Large intestine (tissue), 3 donors: ENCODE data around the gene RTP5. TPM values are rescaled to one million over a fixed set of nuclear protein-coding genes. Genes with fewer than 3 reads are reported as not detected.

Experiments
- DNase-seq, 2 donors: peaks; one replicate each; pipeline versions ENCODE4 v3.0.0 to v3.0.0-alpha.2; 2013
- H3K27ac ChIP-seq: one replicate; pipeline ENCODE4 v1.5.1; 2013; ENCODE audit warnings: low read length
- H3K27me3 ChIP-seq: 2 replicates; pipeline ENCODE4 v1.6.1; 2013; ENCODE audit warnings: low read length; ENCODE audit not compliant: control insufficient read depth, insufficient read depth
- H3K36me3 ChIP-seq: 2 replicates; pipeline ENCODE4 v1.6.1; 2013; ENCODE audit warnings: low read length; ENCODE audit not compliant: control insufficient read depth, insufficient read depth
- H3K4me1 ChIP-seq: one replicate; pipeline ENCODE4 v1.6.1; 2013; ENCODE audit warnings: low read length; ENCODE audit not compliant: control insufficient read depth, insufficient read depth
- H3K4me3 ChIP-seq: one replicate; pipeline ENCODE4 v1.5.1; 2013; ENCODE audit warnings: low read length
- H3K9me3 ChIP-seq: one replicate; pipeline ENCODE4 v1.6.1; 2013; ENCODE audit warnings: mild to moderate bottlenecking, low read depth, low read length, moderate library complexity; ENCODE audit not compliant: control insufficient read depth
- WGBS: methylation state at CpG from one replicate; pipeline ENCODE4 v1.1.5; 2013; ENCODE audit warnings: low lambda C conversion rate; ENCODE audit not compliant: insufficient coverage; 5-methylcytosine and 5-hydroxymethylcytosine counted together
- polyA plus RNA-seq: library from polyadenylated mRNA; unstranded; fragments of 120-200 nt; gene quantifications from one replicate; pipeline ENCODE4 v1.2.1, GENCODE V29; 2013

RTP5 gene
- polyA plus RNA-seq, 1 donor = 0.07 TPM

- H3K27ac ChIP-seq = no peak overlapping the region
- no peak overlapping the region for H3K4me3 ChIP-seq
- H3K27me3 ChIP-seq = peaks cover 3% of the 10 kb centered on the region
- no peak for DNase-seq
- H3K4me1 ChIP-seq = no peaks in the 10 kb centered on the region
- no CpG with 5 or more reads among the region's 10 CpGs for WGBS
- H3K36me3 ChIP-seq = no peaks in the 10 kb centered on the region
- H3K9me3 ChIP-seq = no peaks in the 10 kb centered on the region
These were observed 16.4 kb upstream of the RTP5 start for GRCh38 chr2:241852981-241853631.

GRCh38 chr2:241853651-241854341, 15.7 kb upstream of the RTP5 start:
- no peak for DNase-seq
- no CpG with 5 or more reads among the region's 27 CpGs for WGBS

GRCh38 chr2:241854342-241855244, 14.9 kb upstream of the RTP5 start:
- peaks cover 3% of the 10 kb centered on the region for H3K4me1 ChIP-seq
- H3K27ac ChIP-seq = no peak overlapping the region
- no peak for DNase-seq
- peaks cover 14% of the 10 kb centered on the region for H3K27me3 ChIP-seq
- H3K4me3 ChIP-seq = no peak overlapping the region
- H3K36me3 ChIP-seq = no peaks in the 10 kb centered on the region
- H3K9me3 ChIP-seq = peaks cover 3% of the 10 kb centered on the region
- WGBS = no CpG with 5 or more reads among the region's 21 CpGs

More at GRCh38 chr2:241853651-241854341, 15.7 kb upstream of the RTP5 start:
- Histone ChIP-seq H3K4me1 (no peaks in the 10 kb centered on the region), H3K27me3 (peaks cover 8% of the 10 kb centered on the region), H3K4me3 (no peak overlapping the region), H3K36me3 (no peaks in the 10 kb centered on the region), H3K27ac (no peak overlapping the region), H3K9me3 (no peaks in the 10 kb centered on the region)

GRCh38 chr2:241855245-241855887, 14.2 kb upstream of the RTP5 start:
- no CpG with 5 or more reads among the region's 18 CpGs for WGBS
- peaks cover 3% of the 10 kb centered on the region for H3K9me3 ChIP-seq
- H3K27me3 ChIP-seq = peaks cover 16% of the 10 kb centered on the region
- H3K36me3 ChIP-seq = no peaks in the 10 kb centered on the region
- peaks cover 3% of the 10 kb centered on the region for H3K4me1 ChIP-seq
- no peak overlapping the region for H3K4me3 ChIP-seq
- H3K27ac ChIP-seq = no peak overlapping the region
- DNase-seq = no peak

GRCh38 chr2:241855888-241856422, 13.6 kb upstream of the RTP5 start:
- Histone ChIP-seq H3K27ac (no peak overlapping the region), H3K27me3 (peaks cover 19% of the 10 kb centered on the region), H3K4me1 (peaks cover 3% of the 10 kb centered on the region), H3K36me3 (no peaks in the 10 kb centered on the region), H3K9me3 (peaks cover 3% of the 10 kb centered on the region), H3K4me3 (no peak overlapping the region)
- DNase-seq = no peak
- 100% methylated on average over 1 of the region's 20 CpGs for WGBS

GRCh38 chr2:241857041-241857541, 12.4 kb upstream of the RTP5 start:
- Histone ChIP-seq H3K36me3 (no peaks in the 10 kb centered on the region), H3K9me3 (peaks cover 3% of the 10 kb centered on the region), H3K4me1 (peaks cover 3% of the 10 kb centered on the region), H3K27ac (no peak overlapping the region), H3K27me3 (peaks cover 23% of the 10 kb centered on the region), H3K4me3 (no peak overlapping the region)
- no peak for DNase-seq
- WGBS = no CpG with 5 or more reads among the region's 28 CpGs

- H3K4me3 ChIP-seq = no peak overlapping the region
These were observed 11.9 kb upstream of the RTP5 start for GRCh38 chr2:241857572-241858121.

GRCh38 chr2:241858206-241859016, 11.1 kb upstream of the RTP5 start, which contains the start of gene PDCD1:
Gene PDCD1 (minus strand): TSS chr2:241858894. CDS start chr2:241858838, 56 bp downstream.
- WGBS = no CpG with 5 or more reads among the region's 28 CpGs
- Histone ChIP-seq H3K36me3 (no peaks in the 10 kb centered on the region), H3K4me3 (no peak within 1 kb of the TSS), H3K4me1 (peaks cover 3% of the 10 kb centered on the region), H3K27ac (no peak within 1 kb of the TSS), H3K27me3 (peaks cover 36% of the 10 kb centered on the region), H3K9me3 (peaks cover 3% of the 10 kb centered on the region)
- no peak for DNase-seq

More at GRCh38 chr2:241857572-241858121, 11.9 kb upstream of the RTP5 start:
- no peak for DNase-seq
- H3K9me3 ChIP-seq = peaks cover 3% of the 10 kb centered on the region
- peaks cover 29% of the 10 kb centered on the region for H3K27me3 ChIP-seq
- H3K36me3 ChIP-seq = no peaks in the 10 kb centered on the region
- no peak overlapping the region for H3K27ac ChIP-seq
- no CpG with 5 or more reads among the region's 18 CpGs for WGBS
- peaks cover 3% of the 10 kb centered on the region for H3K4me1 ChIP-seq

GRCh38 chr2:241859017-241859435, 10.5 kb upstream of the RTP5 start:
- no peaks in the 10 kb centered on the region for H3K36me3 ChIP-seq
- H3K27me3 ChIP-seq = peaks cover 40% of the 10 kb centered on the region
- no CpG with 5 or more reads among the region's 9 CpGs for WGBS
- peaks cover 3% of the 10 kb centered on the region for H3K9me3 ChIP-seq
- no peak for DNase-seq
- H3K4me3 ChIP-seq = no peak overlapping the region
- H3K4me1 ChIP-seq = peaks cover 3% of the 10 kb centered on the region
- no peak overlapping the region for H3K27ac ChIP-seq
